DMS114 treated with DMSO at 0.1 percent for 48 hours (cell line): ENCODE data around the gene MNT.
A peak's percentile ranks its signal among the peaks of the same experiment; 100 is the strongest.

Experiments used
- DNase-seq: peaks from one replicate; lab custom pipeline; 2025; ENCODE audit not compliant: unreplicated experiment; lab: John Stamatoyannopoulos, UW

Gene MNT

GRCh38 chr17:2418572-2418971 is 17.7 kb upstream of the MNT start:
- DNase-seq = no peak

GRCh38 chr17:2416010-2416734 is 15.3 kb upstream of the MNT start:
- peak; percentile 69 for DNase-seq

DNA sequence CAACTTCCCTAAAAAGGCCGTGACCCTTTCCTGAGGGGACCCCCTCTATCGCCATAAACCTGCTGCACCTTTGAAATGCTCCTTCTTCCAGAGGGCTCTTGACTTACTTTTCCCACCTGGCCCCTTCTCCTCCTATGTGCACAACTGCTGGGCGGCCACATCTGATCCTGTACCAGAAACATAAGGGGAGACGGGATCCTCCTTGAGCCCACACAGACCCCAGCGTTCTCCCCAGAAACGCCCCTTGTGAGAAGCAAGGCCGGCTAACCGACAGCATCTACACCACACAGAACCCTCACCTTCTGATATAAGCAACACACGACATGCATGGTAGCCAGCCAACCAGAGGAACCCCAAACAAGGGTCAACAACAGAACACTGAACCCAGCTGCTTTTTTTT is 14.2 kb upstream of the MNT start:
- DNase-seq = no peak

DNA sequence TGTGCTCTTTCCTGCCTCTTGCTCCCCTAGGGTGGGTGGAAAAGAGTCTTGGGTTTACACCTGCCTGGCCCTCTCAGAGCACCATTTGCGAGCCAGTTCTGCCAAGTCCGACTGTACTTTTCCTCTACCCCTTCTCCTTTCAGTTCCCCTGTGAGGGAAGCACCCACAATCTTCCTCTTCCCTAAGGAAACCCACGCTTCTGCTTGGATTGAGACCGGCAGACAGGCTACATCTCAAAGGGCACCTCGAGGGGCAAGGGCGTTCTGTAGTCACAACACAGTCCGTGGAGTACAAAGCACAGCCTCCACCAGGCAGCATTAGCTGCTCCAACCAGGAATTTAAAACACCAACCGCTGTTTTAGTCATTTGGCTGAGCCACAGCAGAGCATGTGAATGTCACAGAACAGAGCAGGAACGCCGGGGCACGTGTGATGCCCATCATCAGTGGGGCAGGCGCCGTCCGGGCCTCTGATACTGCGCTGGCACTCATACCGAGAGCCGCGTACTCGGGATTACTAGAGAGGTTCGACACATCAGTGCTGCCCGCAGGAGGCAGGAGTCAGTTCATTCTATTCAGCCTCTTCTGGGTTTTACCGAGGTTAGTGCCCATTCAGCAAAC is 13.7 kb upstream of the MNT start:
- no peak for DNase-seq

DNA sequence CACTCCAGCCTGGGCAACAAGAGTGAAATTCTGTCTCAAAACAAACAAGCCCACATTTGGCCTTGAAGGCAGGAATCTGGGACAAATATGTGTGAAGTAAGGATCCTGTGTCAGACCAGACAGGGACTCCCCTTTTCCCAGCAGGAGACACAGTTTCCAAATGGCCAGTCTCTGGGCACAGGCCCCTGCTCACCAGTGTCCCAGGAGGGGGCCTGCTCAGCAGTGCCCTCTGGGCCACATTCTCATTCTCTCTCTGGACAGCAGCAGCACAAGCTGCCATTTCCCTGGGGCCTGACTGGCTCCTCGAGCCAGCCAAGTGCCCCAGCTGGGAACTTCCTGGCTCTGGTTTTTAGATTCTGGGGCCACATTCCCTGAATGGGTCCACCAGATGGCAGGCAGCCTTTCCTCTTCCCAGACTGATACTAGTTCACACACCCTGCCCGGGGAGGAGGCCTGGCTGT is 11.7 kb upstream of the MNT start:
- DNase-seq = no peak

GRCh38 chr17:2410951-2411350 is 10.1 kb upstream of the MNT start:
- DNase-seq = no peak

DNA sequence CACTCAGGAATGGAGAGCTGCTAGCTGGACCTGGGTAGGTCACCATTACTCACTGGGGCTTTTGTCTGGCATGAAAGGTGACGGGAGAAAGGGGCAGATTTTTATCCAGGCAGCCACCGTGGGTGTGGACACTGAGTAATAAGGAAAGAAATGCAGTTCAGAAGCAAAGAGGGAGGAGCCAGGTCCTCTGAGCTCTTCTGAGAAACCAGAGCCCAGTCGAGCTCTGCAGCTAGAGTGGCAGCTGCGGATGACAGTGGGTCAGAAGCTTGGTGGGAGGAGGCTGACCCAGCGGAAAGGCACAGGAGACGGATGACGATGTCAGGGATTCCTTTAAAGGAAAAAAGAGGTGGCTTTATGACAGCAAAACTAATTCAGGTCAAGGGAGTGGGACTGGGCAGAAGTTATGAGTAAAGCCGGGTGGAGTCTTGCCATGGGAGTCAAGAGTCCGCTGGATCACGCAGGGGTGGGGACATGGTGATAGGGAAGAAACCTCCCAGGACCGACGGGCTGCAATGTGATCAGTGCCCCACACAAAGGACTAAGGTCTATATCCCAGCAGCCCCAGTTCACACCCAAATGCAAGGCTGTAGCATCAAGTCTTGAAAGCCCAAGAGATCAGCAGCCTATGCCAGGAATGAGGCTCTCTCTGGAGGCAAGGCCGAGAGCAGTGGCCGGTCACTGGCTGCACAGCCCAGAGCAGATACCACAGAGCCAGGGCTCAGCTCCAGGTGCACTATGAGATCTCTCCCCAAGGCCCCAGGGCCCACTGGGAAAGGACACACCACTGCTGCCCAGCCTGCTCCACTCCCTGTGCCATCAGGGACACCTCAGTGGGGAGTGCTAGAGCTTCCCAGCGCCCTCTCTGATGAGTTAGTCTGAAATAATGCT is 6.3 kb upstream of the MNT start:
- DNase-seq = no peak

GRCh38 chr17:2406271-2406902 is 5.5 kb upstream of the MNT start:
- no peak for DNase-seq

DNA sequence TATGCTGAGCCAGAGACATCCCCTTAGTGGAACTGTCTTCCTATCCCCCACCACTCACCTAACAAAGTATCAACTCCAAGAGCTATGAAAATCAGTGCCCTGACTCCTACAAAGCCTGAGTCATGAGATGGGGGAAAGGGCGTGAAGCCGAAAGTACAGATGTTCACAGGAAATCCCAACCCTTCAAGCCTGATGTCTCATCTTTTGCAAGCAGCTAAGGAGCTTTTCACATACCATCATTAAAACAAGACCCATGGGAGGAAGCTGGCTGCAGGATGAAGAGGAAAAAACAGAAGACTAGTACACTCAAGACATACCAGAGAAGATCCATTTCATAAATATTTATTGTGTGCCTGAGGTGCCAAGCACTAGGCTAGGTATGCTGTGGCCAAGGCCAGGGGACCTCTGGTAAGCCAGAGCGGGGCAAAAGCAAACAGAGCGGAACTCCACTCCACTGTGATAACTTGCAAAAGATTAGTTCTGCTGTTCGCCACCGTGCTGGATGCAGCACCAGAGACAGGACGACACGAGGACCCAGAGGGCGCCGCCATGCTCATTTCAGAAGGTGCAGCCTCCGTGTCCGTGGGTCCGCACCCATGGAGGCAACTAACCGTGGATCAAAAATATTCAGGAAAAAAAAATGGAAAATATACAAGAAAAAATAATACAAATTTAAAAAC is 4.5 kb upstream of the MNT start:
- DNase-seq = no peak

- no peak for DNase-seq
Measured at GRCh38 chr17:2403044-2403443, 2.2 kb upstream of the MNT start.

DNA sequence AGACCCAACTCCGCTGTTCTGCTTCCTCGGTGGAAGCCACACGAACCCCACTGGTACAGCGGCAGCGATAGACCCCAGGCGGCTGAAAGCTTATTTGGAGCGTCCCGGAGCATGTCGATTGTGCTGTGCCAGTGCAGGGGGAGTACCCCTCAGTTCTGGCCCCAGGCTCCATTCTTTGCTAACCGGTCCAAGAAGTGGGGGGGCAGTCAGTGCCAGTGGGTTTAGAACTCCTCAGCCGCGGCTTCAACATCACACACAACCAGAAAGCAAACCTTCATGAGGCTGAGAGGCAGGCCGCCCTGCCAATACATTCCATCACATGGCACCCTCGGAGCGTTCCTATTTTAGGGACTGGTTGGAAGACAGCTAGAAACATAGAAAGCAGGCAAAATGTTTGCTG is 1.7 kb upstream of the MNT start:
- DNase-seq = no peak

GRCh38 chr17:2401426-2402221 is 764 bp upstream of the MNT start:
- peak; percentile 93 for DNase-seq

DNA sequence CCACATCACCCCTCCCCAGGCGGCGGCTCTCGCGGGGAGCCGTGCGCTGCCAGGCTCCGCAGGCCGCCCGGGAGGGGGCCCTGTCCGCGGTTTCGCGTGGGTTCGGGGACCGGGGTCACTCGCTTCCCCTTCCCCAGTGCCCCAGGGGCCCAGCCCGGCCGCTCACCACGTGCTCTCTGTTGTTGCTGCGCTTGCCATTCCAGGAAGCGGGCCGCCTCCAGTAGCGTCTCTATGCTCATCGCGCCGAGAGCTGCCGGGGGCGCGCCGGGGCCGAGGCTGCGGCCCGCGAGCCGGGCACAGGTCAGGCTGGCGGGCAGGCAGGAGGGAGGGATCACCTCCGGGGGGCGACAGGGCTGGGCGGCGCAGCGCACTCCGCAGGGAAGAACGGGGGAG is 390 bp downstream of the MNT start:
- DNase-seq = no peak

DNA sequence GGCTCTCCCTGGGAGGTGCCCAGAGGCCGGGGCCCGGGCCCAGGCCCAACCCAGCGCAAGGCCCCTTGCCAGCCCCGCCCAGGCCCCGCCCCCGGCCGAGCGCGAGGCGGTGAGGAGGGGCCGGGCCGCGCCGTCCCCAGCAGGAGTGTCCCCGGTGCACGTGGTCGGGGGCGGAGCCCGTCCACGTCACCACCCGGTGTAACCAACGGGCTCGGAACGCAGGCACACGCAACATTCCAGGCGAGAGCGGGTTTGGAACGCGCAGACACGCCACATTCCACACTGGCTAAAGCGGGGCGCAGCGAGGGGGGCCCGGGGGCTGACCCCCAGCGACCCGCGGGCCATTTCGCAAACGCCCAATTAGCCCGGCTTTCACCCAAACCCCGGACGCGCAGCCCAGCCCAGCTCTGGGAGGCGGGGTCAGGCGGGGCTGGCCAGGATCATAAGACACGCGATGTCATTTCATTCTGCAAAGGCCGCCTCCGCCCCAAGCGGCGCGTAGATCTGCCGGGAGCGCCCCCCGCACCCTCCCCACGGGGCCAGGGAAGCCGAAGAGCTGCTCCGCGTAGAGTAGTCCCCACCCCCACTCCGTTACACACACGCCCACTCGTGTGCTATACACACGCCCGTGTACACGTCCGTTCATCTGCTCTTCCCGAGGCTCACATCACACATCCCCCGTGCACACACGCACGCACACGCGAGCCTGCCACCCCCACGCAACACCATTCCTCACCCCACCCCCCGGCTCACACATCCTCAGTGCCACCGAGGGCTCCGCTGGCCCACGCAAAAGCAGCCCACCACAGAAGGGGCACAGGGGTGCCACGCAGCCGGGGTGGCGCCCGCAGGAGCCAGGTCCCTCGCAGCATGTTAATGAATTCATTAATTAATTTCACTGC is 1.0 kb downstream of the MNT start:
- DNase-seq = peak; percentile 85

DNA sequence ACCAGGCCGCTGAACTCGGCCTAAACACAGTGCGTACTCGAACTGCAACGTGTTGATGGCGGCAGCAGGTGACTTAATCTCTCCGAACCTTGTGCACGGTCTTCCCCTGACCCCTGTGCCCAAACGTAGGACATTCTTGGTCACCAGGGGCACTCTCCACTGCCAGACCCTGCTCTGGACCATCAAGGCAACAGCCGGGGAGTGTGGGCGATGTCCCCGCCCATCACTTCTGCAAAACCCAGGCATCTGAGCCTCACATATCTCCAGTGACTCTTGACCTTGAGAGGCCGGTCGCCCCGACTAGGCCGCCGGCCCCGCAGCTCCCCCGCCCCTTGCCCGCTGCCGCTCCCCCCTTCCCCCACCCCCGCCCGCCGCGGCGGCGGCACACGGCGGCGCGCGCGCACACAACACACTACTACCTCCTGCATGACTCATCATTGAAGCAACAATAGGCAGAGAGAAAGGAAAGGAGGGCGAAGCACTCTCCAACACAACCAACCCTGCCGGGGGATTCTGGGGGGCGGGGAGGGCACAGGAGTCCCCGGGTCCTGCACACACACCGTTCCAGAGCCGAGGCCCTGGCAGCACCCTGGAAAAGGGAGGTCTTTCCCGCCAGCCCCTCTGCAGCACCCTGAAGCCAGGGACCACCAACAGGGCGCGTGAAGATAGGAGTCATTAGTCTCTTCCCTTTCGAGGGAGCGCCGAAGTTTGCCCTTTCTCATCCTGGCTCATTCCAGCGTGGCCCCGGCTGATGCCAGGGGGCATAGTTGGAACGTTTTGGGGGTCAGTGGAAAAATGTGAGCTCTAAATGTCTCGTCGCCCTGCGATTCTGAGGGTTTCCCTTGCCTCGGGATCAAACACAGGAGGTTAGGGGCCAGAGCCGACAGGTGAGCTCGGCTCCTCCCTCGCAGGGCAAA is 1.9 kb downstream of the MNT start:
- DNase-seq = no peak

DNA sequence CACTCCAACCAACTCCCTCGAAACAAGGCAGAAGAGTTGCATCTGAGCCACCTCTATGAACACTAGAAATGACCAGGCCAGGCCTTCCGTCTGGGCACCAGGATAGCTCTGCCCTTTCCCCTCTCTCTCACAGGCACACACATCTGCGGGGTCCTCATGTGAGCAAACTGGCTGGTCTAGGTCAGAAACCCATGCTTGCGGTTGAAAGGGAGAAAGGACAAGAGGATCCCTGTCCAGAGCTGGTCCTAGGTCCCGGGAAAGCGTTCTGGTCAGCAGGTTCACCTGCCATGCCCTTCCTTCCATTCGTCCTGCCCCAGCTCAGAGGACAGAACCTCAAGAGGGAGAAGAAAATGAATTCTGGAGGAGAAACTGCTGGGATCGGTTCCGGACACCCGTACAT is 2.7 kb downstream of the MNT start:
- no peak for DNase-seq

DNA sequence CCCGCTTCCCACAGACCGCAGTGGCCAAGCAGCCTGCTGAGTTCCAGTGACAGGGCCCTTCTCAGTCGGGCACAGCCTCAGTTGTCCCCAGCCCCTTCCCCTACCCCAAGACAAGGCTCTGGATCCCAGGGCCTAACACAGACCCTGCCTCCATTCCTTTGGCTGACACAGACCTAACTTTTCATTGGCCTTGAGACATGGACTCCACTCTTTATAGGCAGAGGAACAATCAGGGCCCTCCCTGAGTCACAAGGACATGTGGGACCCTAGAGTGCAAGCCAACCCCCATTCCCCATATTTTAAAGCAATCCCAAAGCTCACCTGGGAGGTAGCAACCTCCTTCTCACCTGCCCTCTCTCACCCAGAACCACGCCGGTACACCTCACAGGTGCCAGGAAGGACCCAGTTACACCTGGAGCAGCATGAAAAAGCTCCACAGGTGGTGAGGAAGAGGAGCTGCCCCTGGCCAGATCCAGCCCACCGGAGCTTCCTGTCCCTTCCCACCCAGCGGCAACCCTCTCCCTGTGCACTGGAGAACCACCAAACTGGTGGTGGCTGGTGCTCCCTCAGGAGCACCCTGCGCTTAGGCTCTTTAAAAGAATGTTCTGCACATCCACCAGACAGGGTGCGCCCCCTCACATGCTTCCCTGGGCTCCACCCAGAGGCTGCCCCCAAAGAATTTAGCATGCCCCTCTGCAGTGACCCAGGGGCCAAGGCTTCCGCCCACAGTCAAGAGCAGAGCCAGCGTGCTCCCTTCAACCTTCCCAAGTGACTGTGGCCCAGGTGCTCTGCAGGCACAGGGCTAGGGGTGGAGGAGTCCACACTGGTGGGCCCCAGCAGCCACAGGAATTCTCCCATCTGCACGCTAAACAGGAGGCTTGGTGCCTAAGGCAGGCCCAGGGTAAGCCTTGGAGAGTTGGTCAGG is 3.4 kb downstream of the MNT start:
- DNase-seq = no peak
